ENCODE data around the gene MAGEB17.

MAGEB17 gene

GRCh38 chrX:16187024-16187760 is 19.9 kb downstream of the MAGEB17 start:
- H3K36me3 ChIP-seq (ENCODE audit: insufficient read depth, low read length): no peaks in the 10 kb centered on the region
- no peaks in the 10 kb centered on the region for H3K27me3 ChIP-seq (ENCODE audit: control insufficient read depth in 1 of 2, insufficient read depth in 2 of 2, low read length in 2 of 2)
- no peak overlapping the region for H3K4me3 ChIP-seq (ENCODE audit: low read depth in 1 of 2, low read length in 2 of 2)
- no peak overlapping the region for H3K9ac ChIP-seq (ENCODE audit: low read length)
- H3K27ac ChIP-seq (ENCODE audit: low read depth, low read length): no peak overlapping the region
- H3K4me1 ChIP-seq (ENCODE audit: insufficient read depth, low read length): no peaks in the 10 kb centered on the region
- no peaks in the 10 kb centered on the region for H3K9me3 ChIP-seq (ENCODE audit: low read length)

- H3K9me3 ChIP-seq (ENCODE audit: low read length): no peaks in the 10 kb centered on the region
- H3K9ac ChIP-seq (ENCODE audit: low read length): no peak overlapping the region
- no peak overlapping the region for H3K4me3 ChIP-seq (ENCODE audit: low read depth in 1 of 2, low read length in 2 of 2)
- no peaks in the 10 kb centered on the region for H3K27me3 ChIP-seq (ENCODE audit: control insufficient read depth in 1 of 2, insufficient read depth in 2 of 2, low read length in 2 of 2)
- no peak overlapping the region for H3K27ac ChIP-seq (ENCODE audit: low read depth, low read length)
- H3K36me3 ChIP-seq (ENCODE audit: insufficient read depth, low read length): no peaks in the 10 kb centered on the region
- no peaks in the 10 kb centered on the region for H3K4me1 ChIP-seq (ENCODE audit: insufficient read depth, low read length)
These were observed 21.4 kb downstream of the MAGEB17 start for GRCh38 chrX:16188687-16189086.

GRCh38 chrX:16191605-16192004 is 24.3 kb downstream of the MAGEB17 start:
- no peaks in the 10 kb centered on the region for H3K4me1 ChIP-seq (ENCODE audit: insufficient read depth, low read length)
- H3K36me3 ChIP-seq (ENCODE audit: insufficient read depth, low read length): no peaks in the 10 kb centered on the region
- no peak overlapping the region for H3K27ac ChIP-seq (ENCODE audit: low read depth, low read length)
- no peaks in the 10 kb centered on the region for H3K27me3 ChIP-seq (ENCODE audit: control insufficient read depth in 1 of 2, insufficient read depth in 2 of 2, low read length in 2 of 2)
- no peaks in the 10 kb centered on the region for H3K9me3 ChIP-seq (ENCODE audit: low read length)
- H3K9ac ChIP-seq (ENCODE audit: low read length): no peak overlapping the region
- H3K4me3 ChIP-seq (ENCODE audit: low read depth in 1 of 2, low read length in 2 of 2): no peak overlapping the region

- H3K36me3 ChIP-seq (ENCODE audit: insufficient read depth, low read length): no peaks in the 10 kb centered on the region
- no peak overlapping the region for H3K27ac ChIP-seq (ENCODE audit: low read depth, low read length)
- no peaks in the 10 kb centered on the region for H3K4me1 ChIP-seq (ENCODE audit: insufficient read depth, low read length)
- H3K27me3 ChIP-seq (ENCODE audit: control insufficient read depth in 1 of 2, insufficient read depth in 2 of 2, low read length in 2 of 2): no peaks in the 10 kb centered on the region
- no peaks in the 10 kb centered on the region for H3K9me3 ChIP-seq (ENCODE audit: low read length)
- H3K9ac ChIP-seq (ENCODE audit: low read length): no peak overlapping the region
- H3K4me3 ChIP-seq (ENCODE audit: low read depth in 1 of 2, low read length in 2 of 2): no peak overlapping the region
These were observed 29.5 kb downstream of the MAGEB17 start for GRCh38 chrX:16196829-16197228.

GRCh38 chrX:16199343-16199742 is 32.1 kb downstream of the MAGEB17 start:
- H3K9ac ChIP-seq (ENCODE audit: low read length): no peak overlapping the region
- H3K27me3 ChIP-seq (ENCODE audit: control insufficient read depth in 1 of 2, insufficient read depth in 2 of 2, low read length in 2 of 2): no peaks in the 10 kb centered on the region
- H3K27ac ChIP-seq (ENCODE audit: low read depth, low read length): no peak overlapping the region
- H3K9me3 ChIP-seq (ENCODE audit: low read length): no peaks in the 10 kb centered on the region
- H3K4me3 ChIP-seq (ENCODE audit: low read depth in 1 of 2, low read length in 2 of 2): no peak overlapping the region
- H3K36me3 ChIP-seq (ENCODE audit: insufficient read depth, low read length): no peaks in the 10 kb centered on the region
- H3K4me1 ChIP-seq (ENCODE audit: insufficient read depth, low read length): no peaks in the 10 kb centered on the region

- no peaks in the 10 kb centered on the region for H3K4me1 ChIP-seq (ENCODE audit: insufficient read depth, low read length)
- H3K27me3 ChIP-seq (ENCODE audit: control insufficient read depth in 1 of 2, insufficient read depth in 2 of 2, low read length in 2 of 2): no peaks in the 10 kb centered on the region
- no peaks in the 10 kb centered on the region for H3K36me3 ChIP-seq (ENCODE audit: insufficient read depth, low read length)
- H3K9me3 ChIP-seq (ENCODE audit: low read length): no peaks in the 10 kb centered on the region
- no peak overlapping the region for H3K4me3 ChIP-seq (ENCODE audit: low read depth in 1 of 2, low read length in 2 of 2)
- no peak overlapping the region for H3K9ac ChIP-seq (ENCODE audit: low read length)
- H3K27ac ChIP-seq (ENCODE audit: low read depth, low read length): no peak overlapping the region
These were observed 35.7 kb downstream of the MAGEB17 start for GRCh38 chrX:16202943-16203342.

- no peak overlapping the region for H3K27ac ChIP-seq (ENCODE audit: low read depth, low read length)
- no peak overlapping the region for H3K9ac ChIP-seq (ENCODE audit: low read length)
- H3K4me1 ChIP-seq (ENCODE audit: insufficient read depth, low read length): no peaks in the 10 kb centered on the region
- no peaks in the 10 kb centered on the region for H3K36me3 ChIP-seq (ENCODE audit: insufficient read depth, low read length)
- no peak overlapping the region for H3K4me3 ChIP-seq (ENCODE audit: low read depth in 1 of 2, low read length in 2 of 2)
- no peaks in the 10 kb centered on the region for H3K27me3 ChIP-seq (ENCODE audit: control insufficient read depth in 1 of 2, insufficient read depth in 2 of 2, low read length in 2 of 2)
- H3K9me3 ChIP-seq (ENCODE audit: low read length): no peaks in the 10 kb centered on the region
These were observed 37.3 kb downstream of the MAGEB17 start for GRCh38 chrX:16204538-16204937.

- H3K4me3 ChIP-seq (ENCODE audit: low read depth in 1 of 2, low read length in 2 of 2): no peak overlapping the region
- H3K9me3 ChIP-seq (ENCODE audit: low read length): no peaks in the 10 kb centered on the region
- no peaks in the 10 kb centered on the region for H3K27me3 ChIP-seq (ENCODE audit: control insufficient read depth in 1 of 2, insufficient read depth in 2 of 2, low read length in 2 of 2)
- H3K9ac ChIP-seq (ENCODE audit: low read length): no peak overlapping the region
- no peaks in the 10 kb centered on the region for H3K36me3 ChIP-seq (ENCODE audit: insufficient read depth, low read length)
- H3K4me1 ChIP-seq (ENCODE audit: insufficient read depth, low read length): no peaks in the 10 kb centered on the region
- no peak overlapping the region for H3K27ac ChIP-seq (ENCODE audit: low read depth, low read length)
These were observed 38.6 kb downstream of the MAGEB17 start for GRCh38 chrX:16205840-16206239.

- Histone ChIP-seq H3K4me1 (ENCODE audit: insufficient read depth, low read length) (no peaks in the 10 kb centered on the region), H3K9me3 (ENCODE audit: low read length) (no peaks in the 10 kb centered on the region), H3K9ac (ENCODE audit: low read length) (no peak overlapping the region), H3K36me3 (ENCODE audit: insufficient read depth, low read length) (no peaks in the 10 kb centered on the region), H3K4me3 (ENCODE audit: low read depth in 1 of 2, low read length in 2 of 2) (no peak overlapping the region), H3K27me3 (ENCODE audit: control insufficient read depth in 1 of 2, insufficient read depth in 2 of 2, low read length in 2 of 2) (no peaks in the 10 kb centered on the region), H3K27ac (ENCODE audit: low read depth, low read length) (no peak overlapping the region)
These were observed 40.4 kb downstream of the MAGEB17 start for GRCh38 chrX:16207634-16208033.

GRCh38 chrX:16208601-16209000 is 41.3 kb downstream of the MAGEB17 start:
- Histone ChIP-seq H3K27me3 (ENCODE audit: control insufficient read depth in 1 of 2, insufficient read depth in 2 of 2, low read length in 2 of 2) (no peaks in the 10 kb centered on the region), H3K27ac (ENCODE audit: low read depth, low read length) (no peak overlapping the region)

GRCh38 chrX:16210061-16210460 is 42.8 kb downstream of the MAGEB17 start:
- H3K9me3 ChIP-seq (ENCODE audit: low read length): no peaks in the 10 kb centered on the region
- H3K4me3 ChIP-seq (ENCODE audit: low read depth in 1 of 2, low read length in 2 of 2): no peak overlapping the region
- no peaks in the 10 kb centered on the region for H3K36me3 ChIP-seq (ENCODE audit: insufficient read depth, low read length)
- H3K4me1 ChIP-seq (ENCODE audit: insufficient read depth, low read length): no peaks in the 10 kb centered on the region
- no peak overlapping the region for H3K9ac ChIP-seq (ENCODE audit: low read length)
- no peak overlapping the region for H3K27ac ChIP-seq (ENCODE audit: low read depth, low read length)
- no peaks in the 10 kb centered on the region for H3K27me3 ChIP-seq (ENCODE audit: control insufficient read depth in 1 of 2, insufficient read depth in 2 of 2, low read length in 2 of 2)

More at GRCh38 chrX:16208601-16209000, 41.3 kb downstream of the MAGEB17 start:
- Histone ChIP-seq H3K9me3 (ENCODE audit: low read length) (no peaks in the 10 kb centered on the region), H3K4me1 (ENCODE audit: insufficient read depth, low read length) (no peaks in the 10 kb centered on the region), H3K9ac (ENCODE audit: low read length) (no peak overlapping the region), H3K4me3 (ENCODE audit: low read depth in 1 of 2, low read length in 2 of 2) (no peak overlapping the region), H3K36me3 (ENCODE audit: insufficient read depth, low read length) (no peaks in the 10 kb centered on the region)

- Histone ChIP-seq H3K9ac (ENCODE audit: low read length) (no peak overlapping the region), H3K9me3 (ENCODE audit: low read length) (no peaks in the 10 kb centered on the region), H3K4me1 (ENCODE audit: insufficient read depth, low read length) (no peaks in the 10 kb centered on the region), H3K27me3 (ENCODE audit: control insufficient read depth in 1 of 2, insufficient read depth in 2 of 2, low read length in 2 of 2) (no peaks in the 10 kb centered on the region), H3K36me3 (ENCODE audit: insufficient read depth, low read length) (no peaks in the 10 kb centered on the region), H3K27ac (ENCODE audit: low read depth, low read length) (no peak overlapping the region), H3K4me3 (ENCODE audit: low read depth in 1 of 2, low read length in 2 of 2) (no peak overlapping the region)
These were observed 44.7 kb downstream of the MAGEB17 start for GRCh38 chrX:16212024-16212423.
